GM18502 (cell line): ENCODE results near the gene CALHM4.

ENCODE experiments used
- ATAC-seq: cut with Tn5 transposase; IDR thresholded peaks from one replicate; pipeline ENCODE4 v1.9.1; 2021; ENCODE audit warnings: mild to moderate bottlenecking; ENCODE audit not compliant: unreplicated experiment, poor library complexity

The CALHM4 gene

GRCh38 chr6:116553451-116553850 lies at the start of gene CALHM4:
Gene CALHM4 (plus strand): TSS chr6:116553751. CDS start chr6:116553794, 43 bp downstream.
- no peak for ATAC-seq

- ATAC-seq, result no peak
Observed at GRCh38 chr6:116507324-116507723, 46.2 kb upstream of the CALHM4 start.

GRCh38 chr6:116508527-116508926 lies 45.0 kb upstream of the CALHM4 start:
- no peak for ATAC-seq

GRCh38 chr6:116511424-116512110 lies 42.0 kb upstream of the CALHM4 start, which contains the start of gene CALHM5:
Gene CALHM5 (plus strand): TSS chr6:116511639. CDS start chr6:116511697, 58 bp downstream.
- ATAC-seq, result peak; percentile 13

- peak; percentile 91 for ATAC-seq
Observed at GRCh38 chr6:116512111-116512559, 41.4 kb upstream of the CALHM4 start.

GRCh38 chr6:116512734-116513133 lies 40.8 kb upstream of the CALHM4 start:
- ATAC-seq, result no peak

- ATAC-seq, result no peak
Observed at GRCh38 chr6:116513224-116513875, 40.2 kb upstream of the CALHM4 start.

GRCh38 chr6:116514111-116514510 lies 39.4 kb upstream of the CALHM4 start:
- ATAC-seq, result no peak

GRCh38 chr6:116515141-116515540 lies 38.4 kb upstream of the CALHM4 start:
- no peak for ATAC-seq

GRCh38 chr6:116518621-116519368 lies 34.8 kb upstream of the CALHM4 start:
- no peak for ATAC-seq

- no peak for ATAC-seq
Observed at GRCh38 chr6:116522896-116523295, 30.7 kb upstream of the CALHM4 start.

GRCh38 chr6:116524236-116524635 lies 29.3 kb upstream of the CALHM4 start:
- no peak for ATAC-seq

- ATAC-seq, result no peak
Observed at GRCh38 chr6:116528133-116528532, 25.4 kb upstream of the CALHM4 start.

- no peak for ATAC-seq
Observed at GRCh38 chr6:116528780-116529179, 24.8 kb upstream of the CALHM4 start.

- ATAC-seq, result no peak
Observed at GRCh38 chr6:116529466-116530290, 23.9 kb upstream of the CALHM4 start.

GRCh38 chr6:116530436-116530835 lies 23.1 kb upstream of the CALHM4 start:
- ATAC-seq, result no peak

GRCh38 chr6:116531675-116532570 lies 21.6 kb upstream of the CALHM4 start:
- peak; percentile 79 for ATAC-seq

- ATAC-seq, result no peak
Observed at GRCh38 chr6:116533233-116533957, 20.2 kb upstream of the CALHM4 start.

- ATAC-seq, result no peak
Observed at GRCh38 chr6:116535109-116535508, 18.4 kb upstream of the CALHM4 start.
